HG02588 (cell line): ENCODE results near the gene MEI1.

Experiments
- ATAC-seq: cut with Tn5 transposase; IDR thresholded peaks from one replicate; pipeline ENCODE4 v1.9.1; 2021; ENCODE audit warnings: mild to moderate bottlenecking, moderate library complexity; ENCODE audit not compliant: unreplicated experiment

Gene MEI1

GRCh38 chr22:41818011-41818410 lies 118.7 kb downstream of the MEI1 start:
- ATAC-seq = no peak

DNA sequence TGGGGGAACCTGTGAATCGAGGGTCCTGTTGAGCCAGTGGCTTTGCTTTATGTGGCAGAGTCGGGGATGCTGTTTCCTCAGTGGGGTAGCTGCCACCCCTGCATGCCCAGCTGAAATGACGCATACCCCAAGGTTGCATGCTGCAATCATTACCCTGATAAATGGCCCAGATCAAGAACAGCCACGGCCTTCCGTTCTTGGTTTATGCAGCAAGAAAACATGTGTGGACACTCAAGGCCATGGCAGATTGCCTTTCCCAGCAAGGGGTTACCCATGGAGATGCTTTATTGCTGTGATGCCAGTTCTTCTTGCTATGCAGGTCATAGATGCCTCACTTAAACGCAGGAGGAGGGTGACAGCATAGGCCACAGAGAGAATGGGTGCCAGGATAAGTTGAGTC lies 119.3 kb downstream of the MEI1 start:
- no peak for ATAC-seq

GRCh38 chr22:41819257-41819656 lies 120.0 kb downstream of the MEI1 start:
- no peak for ATAC-seq

DNA sequence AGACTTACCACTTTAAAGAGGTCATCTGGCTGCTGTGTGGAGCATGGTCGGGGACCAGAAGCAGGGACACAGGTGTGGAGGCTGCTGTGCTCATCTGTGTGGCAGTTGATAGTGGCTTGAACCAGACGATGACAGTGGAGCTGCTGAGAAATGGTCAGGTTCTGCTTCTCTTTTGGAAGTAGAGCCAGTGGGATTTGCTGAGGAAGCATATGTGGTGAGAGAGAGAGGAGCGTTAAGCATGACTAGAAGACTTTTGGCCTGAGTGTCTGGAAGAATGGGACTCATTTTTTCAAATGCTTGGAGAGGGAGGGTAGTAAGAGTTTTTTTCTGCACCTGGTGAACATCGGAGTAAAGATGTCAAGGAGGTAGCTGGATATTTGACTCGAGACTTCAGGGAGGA lies 121.1 kb downstream of the MEI1 start:
- ATAC-seq = no peak

GRCh38 chr22:41821471-41822316 lies 122.4 kb downstream of the MEI1 start:
- ATAC-seq = no peak

DNA sequence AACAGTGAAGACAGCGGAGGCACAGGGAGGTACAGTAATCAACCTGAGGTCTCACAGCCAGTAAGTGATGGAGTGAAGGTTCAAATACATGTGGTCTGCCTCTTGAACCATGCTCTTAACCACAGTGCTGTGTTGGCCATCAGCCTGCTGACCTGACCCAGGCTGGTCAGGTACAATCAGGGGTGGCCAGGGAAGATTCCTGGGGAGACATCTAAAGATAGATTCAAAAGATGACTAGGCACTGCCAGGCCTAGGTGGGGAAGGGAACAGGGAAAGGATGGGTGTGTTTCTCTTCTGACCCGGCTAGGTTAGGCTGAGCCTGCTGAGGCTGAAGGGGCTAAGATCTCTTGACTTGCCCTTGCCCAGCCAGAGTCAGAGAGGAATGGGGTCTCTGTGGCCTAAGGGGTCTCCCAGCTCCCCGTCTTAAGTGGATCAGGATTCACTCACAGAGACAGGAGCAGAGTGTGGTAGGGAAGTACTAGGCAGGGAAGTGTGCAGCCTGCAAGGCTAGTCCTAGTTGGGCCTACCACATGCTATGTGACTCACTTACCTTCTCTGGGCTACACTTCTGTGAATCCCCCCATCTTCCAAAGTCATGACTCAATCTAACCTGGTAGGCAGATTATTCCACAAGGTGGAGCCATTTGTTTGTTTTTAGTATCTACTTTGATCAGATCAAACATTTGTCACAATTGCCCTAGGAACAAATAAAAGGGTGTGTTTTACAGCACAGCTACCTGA lies 123.2 kb downstream of the MEI1 start:
- no peak for ATAC-seq

DNA sequence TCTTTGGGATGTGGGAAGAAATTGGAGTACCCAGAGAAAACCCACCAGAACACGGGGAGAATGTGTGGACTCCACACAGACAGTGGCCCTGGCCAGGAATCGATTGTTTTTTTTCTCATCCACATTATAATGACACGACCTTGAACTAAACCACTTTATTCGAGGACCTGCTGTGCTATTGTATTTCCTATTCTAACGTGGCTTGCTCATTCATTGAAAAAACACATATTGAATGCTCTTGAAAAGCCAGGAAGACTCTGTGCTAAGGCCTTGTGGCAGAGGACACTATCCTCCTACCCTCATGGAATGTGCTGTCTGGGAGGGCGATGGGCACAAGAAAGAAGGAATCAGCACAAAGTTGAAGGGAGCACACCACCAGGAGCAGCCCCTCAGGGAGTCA lies 124.5 kb downstream of the MEI1 start:
- no peak for ATAC-seq

GRCh38 chr22:41825376-41825775 lies 126.1 kb downstream of the MEI1 start:
- no peak for ATAC-seq

DNA sequence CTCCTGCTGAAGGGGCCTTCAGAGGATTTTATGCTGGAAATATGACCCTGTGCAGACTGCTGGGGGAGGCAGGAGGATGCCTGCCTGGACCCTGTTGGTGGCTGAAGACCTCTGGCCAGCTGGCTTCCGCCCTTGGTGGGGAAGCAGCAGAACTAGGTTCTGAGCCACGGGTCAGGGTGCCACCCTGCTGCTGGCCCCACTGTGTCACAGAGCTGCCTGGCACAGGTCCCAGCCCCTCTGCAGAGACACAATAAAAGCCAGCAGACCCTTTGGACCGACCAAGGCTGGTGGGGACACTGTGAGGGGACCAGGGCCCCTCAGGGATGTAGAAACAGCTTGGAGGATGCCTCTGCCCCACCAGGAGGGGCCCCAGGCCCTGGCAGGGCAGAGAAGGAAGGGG lies 126.7 kb downstream of the MEI1 start:
- no peak for ATAC-seq

GRCh38 chr22:41826430-41827383 lies 127.4 kb downstream of the MEI1 start:
- ATAC-seq = no peak

DNA sequence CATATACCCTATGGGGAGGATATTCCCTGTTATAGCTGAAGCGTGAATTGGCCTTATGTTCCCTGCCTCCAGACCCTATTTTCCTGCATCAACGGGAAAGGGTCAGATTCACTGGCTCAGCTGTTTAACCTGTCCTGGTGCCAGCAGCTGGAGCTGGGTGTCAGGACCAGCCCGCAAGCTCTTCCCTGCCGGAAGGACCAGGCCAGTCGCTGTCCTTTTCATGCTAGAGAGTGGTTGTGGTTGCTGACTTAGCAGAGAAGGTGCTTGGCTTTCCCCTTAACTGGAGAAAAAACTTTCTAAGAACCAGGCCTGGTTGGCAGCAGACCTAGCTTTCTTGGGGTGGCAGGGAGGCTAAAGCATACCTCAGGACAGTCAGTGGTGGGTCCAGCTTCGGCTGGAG lies 128.4 kb downstream of the MEI1 start:
- no peak for ATAC-seq

DNA sequence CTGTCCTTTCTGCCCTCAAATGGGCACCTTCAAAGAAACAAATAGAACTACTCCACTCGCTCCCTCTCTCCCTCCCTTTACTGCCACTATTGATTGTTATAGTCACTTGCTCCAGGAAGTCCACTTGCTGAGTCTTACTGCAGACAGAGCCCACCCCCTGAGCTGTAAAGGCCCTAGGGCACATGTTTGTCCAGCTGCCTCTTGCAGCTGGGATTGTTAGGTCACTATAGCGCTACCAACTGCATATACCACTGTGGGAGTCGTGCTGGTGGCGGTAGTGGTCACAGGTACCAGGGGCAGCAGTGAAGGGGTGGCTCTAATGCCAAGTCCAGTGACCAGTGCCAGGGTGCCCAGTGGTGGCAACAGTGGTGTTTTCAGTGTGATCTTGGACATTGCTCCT lies 129.2 kb downstream of the MEI1 start:
- ATAC-seq = no peak

DNA sequence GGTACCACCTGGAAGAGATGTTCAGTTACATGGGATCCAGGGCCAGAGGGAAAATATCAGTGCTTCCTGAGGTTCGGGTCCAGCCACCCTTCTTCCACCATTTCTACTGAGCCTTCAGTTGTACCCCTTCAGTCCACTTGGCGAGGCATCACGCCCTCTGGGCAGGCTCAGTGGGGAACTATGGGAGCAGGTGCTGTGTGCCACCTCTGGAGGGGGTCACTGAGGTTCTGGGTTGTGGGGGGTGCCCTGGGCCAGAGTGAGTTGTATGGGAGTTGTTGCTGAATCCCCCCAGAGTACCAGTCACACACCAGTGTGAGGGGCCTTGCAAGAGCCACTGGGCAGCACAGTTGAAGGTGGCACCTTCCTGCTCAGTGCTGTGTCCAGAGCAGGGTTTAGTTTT lies 130.9 kb downstream of the MEI1 start:
- ATAC-seq = no peak

GRCh38 chr22:41831383-41831782 lies 132.1 kb downstream of the MEI1 start:
- ATAC-seq = no peak

DNA sequence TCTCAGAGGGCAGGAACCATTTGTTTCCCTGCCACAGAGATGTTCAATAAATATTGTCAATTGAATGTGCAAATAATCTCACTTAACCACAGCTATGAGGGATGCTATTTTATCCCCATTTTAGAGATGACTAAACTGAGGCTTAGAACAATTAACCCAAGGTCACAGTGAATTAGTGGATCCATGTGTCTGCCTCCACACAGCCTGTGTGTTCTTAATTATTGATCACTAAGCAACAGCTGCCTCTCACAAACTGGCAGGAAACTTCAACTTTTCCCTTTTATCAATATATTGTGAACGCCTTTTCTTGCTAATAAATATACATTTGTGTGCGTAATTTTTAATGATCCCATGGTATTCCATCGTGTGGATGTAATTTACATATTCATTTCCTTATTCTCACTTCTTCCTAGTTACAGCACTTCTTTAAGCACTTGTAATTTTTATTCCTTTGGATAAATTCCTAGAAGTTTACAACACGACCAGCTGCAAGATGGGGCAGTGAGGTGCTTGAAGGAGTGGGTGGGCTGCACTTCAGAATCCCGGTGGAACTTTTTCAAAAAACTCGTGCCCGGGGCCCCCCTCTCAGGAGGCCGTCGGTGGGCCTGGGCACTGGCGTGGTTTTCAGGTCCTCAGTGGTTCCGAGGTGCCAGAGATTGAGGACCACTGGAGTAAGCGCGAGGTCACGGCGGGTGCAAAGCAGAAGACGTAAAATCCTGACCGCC lies 132.7 kb downstream of the MEI1 start:
- ATAC-seq = no peak

DNA sequence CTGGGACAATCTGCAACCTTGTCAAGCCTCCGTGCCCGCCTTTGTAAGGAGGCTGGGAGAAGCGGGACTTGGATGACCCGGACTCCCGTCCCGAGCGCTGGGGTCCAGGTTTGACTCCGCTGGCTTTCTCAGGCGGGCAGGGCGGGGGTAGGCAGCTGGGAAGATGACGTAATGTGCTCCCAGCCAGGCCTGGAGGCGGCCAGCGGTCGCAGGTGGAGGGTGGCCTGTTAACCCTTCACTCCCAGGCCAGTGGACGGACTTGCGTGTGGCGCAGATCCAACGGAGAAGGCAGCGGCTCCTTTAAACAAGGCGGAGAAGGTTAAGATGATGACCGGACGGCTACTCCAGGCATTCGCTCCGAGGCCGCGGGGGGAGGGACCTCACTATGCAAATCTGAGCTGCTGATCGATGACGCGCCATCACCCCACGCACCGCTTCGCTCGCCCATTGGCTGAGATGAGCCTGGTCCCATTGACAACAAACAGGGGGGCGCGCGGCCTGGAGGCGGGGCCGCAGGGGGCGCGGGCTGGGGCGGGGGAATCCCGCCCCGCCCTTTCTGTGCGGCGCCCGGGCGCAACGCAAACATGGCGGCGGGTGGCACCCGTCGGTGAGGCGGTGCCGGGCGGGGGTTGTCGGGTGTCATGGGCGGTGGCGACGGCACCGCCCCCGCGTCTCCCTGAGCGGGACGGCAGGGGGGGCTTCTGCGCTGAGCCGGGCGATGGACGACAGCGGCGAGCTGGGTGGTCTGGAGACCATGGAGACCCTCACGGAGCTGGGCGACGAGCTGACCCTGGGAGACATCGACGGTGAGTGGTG lies 133.5 kb downstream of the MEI1 start, which contains the start of gene SREBF2:
Gene SREBF2, plus strand, starts transcription at position 553 of the 816 bp plus-strand sequence. Its CDS starts 166 bp downstream, at position 719.
- ATAC-seq = peak; percentile 77

- ATAC-seq = peak; percentile 23
Measured at GRCh38 chr22:41833369-41834004, 134.2 kb downstream of the MEI1 start.

DNA sequence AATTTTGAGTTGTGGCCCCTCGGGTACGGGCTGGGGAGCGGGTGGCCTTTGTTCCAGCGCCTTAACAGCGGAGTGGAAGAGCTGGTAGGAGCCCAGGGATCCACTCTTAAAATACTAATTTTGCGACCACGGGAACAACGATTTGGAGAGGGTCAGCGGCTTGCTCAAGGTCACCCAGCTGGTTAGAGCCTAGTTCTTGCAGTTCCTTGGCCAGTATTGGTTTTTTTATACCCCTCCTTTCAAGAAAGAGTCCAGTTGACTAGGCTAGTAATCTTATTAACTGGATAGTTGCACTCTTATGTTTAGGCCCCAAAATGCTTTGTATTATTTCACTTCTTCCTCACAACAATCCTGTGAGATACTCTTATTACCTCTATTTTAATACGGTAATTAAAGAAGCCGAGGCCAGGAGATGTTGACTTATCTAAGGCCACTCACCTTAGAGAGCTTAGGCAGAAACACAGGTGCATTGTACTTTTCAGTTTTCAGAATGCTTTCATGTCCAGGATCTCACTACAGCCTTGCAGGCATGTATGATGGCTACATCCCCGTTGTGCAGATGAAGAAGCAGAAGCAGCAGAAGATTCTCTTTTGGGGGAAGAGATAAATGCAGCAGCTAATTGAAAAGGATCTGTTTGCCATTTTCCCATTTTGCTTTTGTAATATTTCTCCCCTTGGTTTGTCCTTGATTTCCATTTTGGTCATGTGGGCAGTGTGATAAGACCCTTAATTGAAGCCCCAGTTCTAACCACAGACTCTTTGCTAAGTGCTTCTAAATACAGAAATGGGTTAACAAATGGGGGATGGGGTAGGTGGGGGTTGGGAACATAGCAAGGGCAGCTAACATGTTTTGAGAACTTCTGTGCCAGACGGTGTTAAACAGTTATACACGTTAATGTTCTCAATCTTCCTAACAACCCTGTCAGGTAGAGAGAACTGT lies 135.0 kb downstream of the MEI1 start:
- ATAC-seq = no peak
